DND-41 (cell line): ENCODE data around the gene FBXO5.
A peak's percentile ranks its signal among the peaks of the same experiment; 100 is the strongest.

Experiments
- ATAC-seq: fragments of 200-7000 bp; cut with Tn5 transposase; 3 replicates; pipeline ENCODE4 v1.9.1; 2021; ENCODE audit warnings: low read depth; ENCODE audit not compliant: insufficient read depth
- DNase-seq: peaks from one replicate; pipeline ENCODE4 v3.0.0-alpha.2; 2020
- H2AFZ ChIP-seq: 2 replicates; pipeline ENCODE4 v1.6.0; 2012; ENCODE audit warnings: low read depth, low read length
- H3K27ac ChIP-seq: 2 replicates; pipeline ENCODE4 v1.5.1; 2012; ENCODE audit warnings: low read length, inconsistent platforms
- H3K27me3 ChIP-seq: fragments of 200-600 bp; sonication (generic); 2 replicates; pipeline ENCODE4 v1.6.0; 2012; ENCODE audit warnings: low read length, mild to moderate bottlenecking, inconsistent platforms; ENCODE audit not compliant: insufficient read depth, poor library complexity
- H3K36me3 ChIP-seq: 2 replicates; pipeline ENCODE4 v1.5.1; 2012; ENCODE audit warnings: low read length, inconsistent platforms; ENCODE audit not compliant: insufficient read depth
- H3K4me1 ChIP-seq: 2 replicates; pipeline ENCODE4 v1.5.1; 2012; ENCODE audit warnings: mild to moderate bottlenecking, low read length; ENCODE audit not compliant: insufficient read depth
- H3K4me2 ChIP-seq: 2 replicates; pipeline ENCODE4 v1.6.0; 2012; ENCODE audit warnings: mild to moderate bottlenecking, moderate library complexity, low read length, inconsistent platforms; ENCODE audit not compliant: insufficient read depth
- H3K4me3 ChIP-seq, 2 experiments: fragments of 200-600 bp in 1 of 2; shearing (Covaris generic) in 1 of 2; 2 replicates each; pipeline ENCODE4 v1.5.1; 2012 to 2016; ENCODE audit warnings: inconsistent platforms in 2 of 2, low read length in 2 of 2, mild to moderate bottlenecking in 2 of 2, low read depth in 1 of 2, moderate library complexity in 1 of 2
- H3K79me2 ChIP-seq: 2 replicates; pipeline ENCODE4 v1.6.0; 2012; ENCODE audit warnings: low read length, inconsistent platforms; ENCODE audit not compliant: insufficient read depth
- H3K9ac ChIP-seq: 2 replicates; pipeline ENCODE4 v1.6.0; 2012; ENCODE audit warnings: low read depth, mild to moderate bottlenecking, inconsistent platforms, low read length, moderate library complexity
- H3K9me3 ChIP-seq: 2 replicates; pipeline ENCODE4 v1.5.1; 2012; ENCODE audit warnings: low read length, moderate library complexity, mild to moderate bottlenecking, inconsistent platforms; ENCODE audit not compliant: insufficient read depth, severe bottlenecking
- H4K20me1 ChIP-seq: 2 replicates; pipeline ENCODE4 v1.6.0; 2012; ENCODE audit warnings: low read length; ENCODE audit not compliant: insufficient read depth
- EZH2 ChIP-seq: IDR thresholded peaks from 3 replicates; pipeline ENCODE4 v1.6.1; 2012; ENCODE audit warnings: borderline replicate concordance, low read depth, mild to moderate bottlenecking, moderate library complexity, low read length, inconsistent platforms; ENCODE audit not compliant: severe bottlenecking
- TF ChIP-seq, protein P1 (sequence below): IDR thresholded peaks from 2 replicates; pipeline ENCODE4 v1.5.1; 2012; ENCODE audit warnings: borderline replicate concordance, low read length, moderate library complexity, mild to moderate bottlenecking; ENCODE audit not compliant: poor library complexity, severe bottlenecking; ENCODE audit errors: extremely low read depth

Gene FBXO5

DNA sequence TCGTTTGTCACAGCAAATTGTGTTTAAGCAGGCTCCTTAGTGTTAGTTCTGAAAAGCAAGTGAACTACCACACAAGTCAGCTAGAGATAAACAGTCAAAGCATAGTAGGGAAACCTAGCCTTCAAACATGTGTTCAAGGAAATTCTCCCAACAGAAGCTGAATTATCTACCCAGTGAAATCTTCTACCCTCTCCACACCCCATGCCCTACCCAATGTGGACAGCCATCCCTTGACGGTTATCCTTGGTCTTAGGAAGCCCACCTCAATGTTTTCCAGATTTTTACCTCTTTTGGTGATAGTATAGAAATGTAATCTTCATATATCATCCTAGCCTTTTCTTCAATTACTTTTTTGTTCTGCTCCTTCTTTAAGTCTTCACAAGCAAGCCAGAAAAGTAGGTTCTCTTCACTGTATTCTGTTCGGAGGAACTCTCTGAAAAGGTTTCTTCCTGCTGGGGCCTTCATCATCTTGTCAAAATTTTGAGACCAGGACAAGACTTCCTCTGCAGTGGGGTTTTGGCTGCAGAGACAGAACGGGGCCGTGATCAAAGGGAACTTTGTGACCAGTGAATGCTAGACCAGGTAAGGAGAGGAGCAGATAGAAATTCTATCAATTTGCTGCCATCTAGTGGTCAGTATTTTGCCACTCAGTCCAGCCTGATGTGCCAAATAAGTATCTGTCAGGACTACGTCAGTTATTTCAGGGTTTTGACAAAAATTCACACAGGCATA lies 41.3 kb upstream of the FBXO5 start:
- TF ChIP-seq, protein P1, sequence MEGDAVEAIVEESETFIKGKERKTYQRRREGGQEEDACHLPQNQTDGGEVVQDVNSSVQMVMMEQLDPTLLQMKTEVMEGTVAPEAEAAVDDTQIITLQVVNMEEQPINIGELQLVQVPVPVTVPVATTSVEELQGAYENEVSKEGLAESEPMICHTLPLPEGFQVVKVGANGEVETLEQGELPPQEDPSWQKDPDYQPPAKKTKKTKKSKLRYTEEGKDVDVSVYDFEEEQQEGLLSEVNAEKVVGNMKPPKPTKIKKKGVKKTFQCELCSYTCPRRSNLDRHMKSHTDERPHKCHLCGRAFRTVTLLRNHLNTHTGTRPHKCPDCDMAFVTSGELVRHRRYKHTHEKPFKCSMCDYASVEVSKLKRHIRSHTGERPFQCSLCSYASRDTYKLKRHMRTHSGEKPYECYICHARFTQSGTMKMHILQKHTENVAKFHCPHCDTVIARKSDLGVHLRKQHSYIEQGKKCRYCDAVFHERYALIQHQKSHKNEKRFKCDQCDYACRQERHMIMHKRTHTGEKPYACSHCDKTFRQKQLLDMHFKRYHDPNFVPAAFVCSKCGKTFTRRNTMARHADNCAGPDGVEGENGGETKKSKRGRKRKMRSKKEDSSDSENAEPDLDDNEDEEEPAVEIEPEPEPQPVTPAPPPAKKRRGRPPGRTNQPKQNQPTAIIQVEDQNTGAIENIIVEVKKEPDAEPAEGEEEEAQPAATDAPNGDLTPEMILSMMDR, result peak; percentile 86
- TF ChIP-seq EZH2, result no peak
- peak; percentile 52 for DNase-seq
- H2AFZ ChIP-seq, result no peak overlapping the region

DNA sequence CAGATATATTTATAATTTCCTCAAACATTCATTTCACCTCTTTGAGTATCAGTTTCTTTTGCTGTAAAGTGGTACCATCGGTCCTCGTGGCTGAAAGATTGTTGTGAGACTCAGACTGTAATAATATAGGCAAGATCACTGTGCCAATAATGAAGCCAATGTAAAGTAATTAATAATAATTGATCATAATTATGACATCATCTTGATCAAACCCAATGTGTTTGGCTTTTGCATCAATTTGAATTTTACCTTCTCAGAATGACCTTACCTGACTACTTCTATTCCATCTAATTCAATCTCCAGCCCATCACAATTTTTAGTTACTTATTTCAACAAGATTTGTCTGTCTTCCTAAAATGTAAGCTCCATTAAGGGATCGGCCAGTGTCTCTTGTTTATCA lies 35.5 kb upstream of the FBXO5 start:
- Histone ChIP-seq H3K4me2 (no peak overlapping the region), H3K79me2 (no peaks in the 10 kb centered on the region), H3K27ac (no peak overlapping the region), H3K27me3 (peaks cover 3% of the 10 kb centered on the region), H3K4me3 (no peak overlapping the region), H3K36me3 (no peaks in the 10 kb centered on the region), H3K9ac (no peak overlapping the region), H4K20me1 (no peaks in the 10 kb centered on the region), H3K9me3 (no peaks in the 10 kb centered on the region), H3K4me1 (no peaks in the 10 kb centered on the region), H2AFZ (no peak overlapping the region)
- ATAC-seq, result no peak
- no peak for TF ChIP-seq EZH2
- TF ChIP-seq, protein P1, result no peak
- DNase-seq, result no peak

More for the DNA sequence above, 41.3 kb upstream of the FBXO5 start:
- peaks cover 10% of the 10 kb centered on the region for H3K27me3 ChIP-seq
- H3K4me2 ChIP-seq, result no peak overlapping the region
- no peak overlapping the region for H3K4me3 ChIP-seq
- H3K36me3 ChIP-seq, result no peaks in the 10 kb centered on the region
- no peaks in the 10 kb centered on the region for H3K9me3 ChIP-seq
- no peak overlapping the region for H3K27ac ChIP-seq
- no peaks in the 10 kb centered on the region for H3K79me2 ChIP-seq
- peak; percentile 98 for ATAC-seq
- H4K20me1 ChIP-seq, result no peaks in the 10 kb centered on the region
- H3K9ac ChIP-seq, result no peak overlapping the region
- no peaks in the 10 kb centered on the region for H3K4me1 ChIP-seq

DNA sequence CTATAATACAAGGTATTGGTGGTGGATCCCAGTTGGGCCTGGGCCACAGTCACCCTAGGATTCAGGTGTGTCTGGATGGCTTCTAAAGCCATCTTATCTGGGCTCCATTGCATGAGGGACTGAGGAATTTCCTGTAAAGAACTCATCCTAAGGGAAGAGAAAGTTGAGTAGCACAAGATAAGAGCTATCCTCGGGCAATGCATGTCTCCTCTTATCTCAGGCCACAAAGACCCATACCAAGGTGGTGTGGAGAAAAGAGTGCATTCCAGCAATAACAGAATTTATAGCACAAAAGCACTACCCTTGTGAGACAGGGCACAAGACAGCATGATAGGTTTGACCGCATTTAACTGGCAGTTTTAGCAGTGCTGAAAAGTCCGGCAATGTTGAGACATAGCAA lies 34.0 kb upstream of the FBXO5 start:
- Histone ChIP-seq H3K4me1 (no peaks in the 10 kb centered on the region), H3K79me2 (no peaks in the 10 kb centered on the region), H3K27ac (no peak overlapping the region), H3K27me3 (no peaks in the 10 kb centered on the region), H3K9me3 (no peaks in the 10 kb centered on the region), H3K4me2 (no peak overlapping the region), H3K4me3 (no peak overlapping the region), H3K36me3 (no peaks in the 10 kb centered on the region), H2AFZ (no peak overlapping the region), H4K20me1 (no peaks in the 10 kb centered on the region), H3K9ac (no peak overlapping the region)
- TF ChIP-seq EZH2, result no peak
- DNase-seq, result no peak
- ATAC-seq, result no peak

DNA sequence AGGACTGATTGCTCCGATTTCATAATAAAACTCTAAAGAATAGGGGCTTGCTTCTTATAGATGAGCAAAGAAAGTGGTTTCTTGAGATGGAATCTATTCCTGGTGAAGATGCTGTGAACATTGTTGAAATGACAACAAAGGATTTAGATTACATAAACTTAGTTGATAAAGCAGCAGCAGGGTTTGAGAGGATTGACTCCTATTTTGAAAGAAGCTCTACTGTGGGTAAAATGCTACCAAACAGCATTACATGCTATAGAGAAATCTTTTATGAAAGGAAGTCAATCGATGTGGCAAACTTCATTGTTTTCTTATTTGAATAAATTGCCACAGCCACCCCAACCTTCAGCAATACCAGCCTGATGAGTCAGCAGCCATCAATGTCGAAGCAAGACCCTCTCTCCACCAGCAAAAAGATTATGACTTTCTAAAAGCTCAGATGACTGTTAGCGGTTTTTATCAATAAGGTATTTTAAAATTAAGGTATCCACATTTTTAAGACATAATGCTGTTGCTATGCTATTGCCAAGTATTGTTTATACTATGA lies 32.3 kb upstream of the FBXO5 start:
- no peaks in the 10 kb centered on the region for H3K36me3 ChIP-seq
- no peaks in the 10 kb centered on the region for H3K9me3 ChIP-seq
- TF ChIP-seq, protein P1, result no peak
- TF ChIP-seq EZH2, result no peak
- no peak for DNase-seq
- no peaks in the 10 kb centered on the region for H4K20me1 ChIP-seq
- H3K27ac ChIP-seq, result no peak overlapping the region
- H3K4me3 ChIP-seq, result no peak overlapping the region
- no peak overlapping the region for H2AFZ ChIP-seq
- no peaks in the 10 kb centered on the region for H3K27me3 ChIP-seq
- ATAC-seq, result no peak
- H3K4me1 ChIP-seq, result no peaks in the 10 kb centered on the region
- H3K4me2 ChIP-seq, result no peak overlapping the region
- H3K79me2 ChIP-seq, result no peaks in the 10 kb centered on the region
- no peak overlapping the region for H3K9ac ChIP-seq
